HEK293 (cell line): ENCODE data around the gene RNF10.

Experiments used
- ATF2 ChIP-seq: fragments of 450-650 bp; formaldehyde crosslinking; IDR thresholded peaks from 2 replicates; pipeline ENCODE4 v1.5.1; 2016; ENCODE audit warnings: missing biosample characterization, missing genetic modification characterization, low read depth
- GFI1B ChIP-seq: fragments of 450-650 bp; formaldehyde crosslinking; IDR thresholded peaks from 2 replicates; pipeline ENCODE4 v1.5.1; 2016; ENCODE audit warnings: missing biosample characterization, missing genetic modification characterization
- GLIS2 ChIP-seq: fragments of 450-650 bp; formaldehyde crosslinking; IDR thresholded peaks from 2 replicates; pipeline ENCODE4 v1.5.1; 2016; ENCODE audit warnings: missing biosample characterization, missing genetic modification characterization
- KLF1 ChIP-seq: fragments of 450-650 bp; formaldehyde crosslinking; IDR thresholded peaks from 2 replicates; pipeline ENCODE4 v1.5.1; 2016; ENCODE audit warnings: missing biosample characterization, missing genetic modification characterization
- KLF10 ChIP-seq: fragments of 450-650 bp; IDR thresholded peaks from 2 replicates; pipeline ENCODE4 v1.5.1; 2018; ENCODE audit warnings: missing biosample characterization, mild to moderate bottlenecking, missing genetic modification characterization
- KLF9 ChIP-seq: fragments of 450-650 bp; formaldehyde crosslinking; IDR thresholded peaks from 2 replicates; pipeline ENCODE4 v1.5.1; 2016; ENCODE audit warnings: missing biosample characterization, missing genetic modification characterization, low read depth
- OSR2 ChIP-seq: fragments of 450-650 bp; formaldehyde crosslinking; IDR thresholded peaks from 2 replicates; pipeline ENCODE4 v1.5.1; 2016; ENCODE audit warnings: missing biosample characterization, missing genetic modification characterization
- SP2 ChIP-seq: fragments of 450-650 bp; formaldehyde crosslinking; IDR thresholded peaks from 2 replicates; pipeline ENCODE4 v1.5.1; 2016; ENCODE audit warnings: missing biosample characterization, missing genetic modification characterization
- SP3 ChIP-seq: fragments of 450-650 bp; formaldehyde crosslinking; IDR thresholded peaks from 2 replicates; pipeline ENCODE4 v1.5.1; 2016; ENCODE audit warnings: missing biosample characterization, missing genetic modification characterization
- SP7 ChIP-seq: fragments of 450-650 bp; formaldehyde crosslinking; IDR thresholded peaks from 2 replicates; pipeline ENCODE4 v1.5.1; 2016; ENCODE audit warnings: missing biosample characterization, missing genetic modification characterization
- ZBTB6 ChIP-seq: fragments of 450-650 bp; formaldehyde crosslinking; IDR thresholded peaks from 2 replicates; pipeline ENCODE4 v1.5.1; 2017; ENCODE audit warnings: missing biosample characterization, missing genetic modification characterization
- ZBTB7A ChIP-seq: fragments of 450-650 bp; formaldehyde crosslinking; IDR thresholded peaks from 2 replicates; pipeline ENCODE4 v1.5.1; 2016; ENCODE audit warnings: low read depth, missing biosample characterization, missing genetic modification characterization
- ZFP69B ChIP-seq: fragments of 450-650 bp; formaldehyde crosslinking; IDR thresholded peaks from 2 replicates; pipeline ENCODE4 v1.5.1; 2016; ENCODE audit warnings: missing biosample characterization, missing genetic modification characterization
- ZNF2 ChIP-seq: fragments of 450-650 bp; formaldehyde crosslinking; IDR thresholded peaks from 2 replicates; pipeline ENCODE4 v1.5.1; 2016; ENCODE audit warnings: missing biosample characterization, missing genetic modification characterization
- ZNF335 ChIP-seq: fragments of 450-650 bp; formaldehyde crosslinking; conservative IDR thresholded peaks from 2 replicates; pipeline ENCODE4 v1.5.1; 2016; ENCODE audit warnings: missing biosample characterization, missing genetic modification characterization
- ZNF341 ChIP-seq: fragments of 450-650 bp; formaldehyde crosslinking; IDR thresholded peaks from 2 replicates; pipeline ENCODE4; 2016; ENCODE audit warnings: low read depth, missing biosample characterization, missing genetic modification characterization
- ZNF501 ChIP-seq: fragments of 450-650 bp; formaldehyde crosslinking; IDR thresholded peaks from 2 replicates; pipeline ENCODE4 v1.5.1; 2016; ENCODE audit warnings: missing biosample characterization, missing genetic modification characterization
- ZNF621 ChIP-seq: fragments of 450-650 bp; formaldehyde crosslinking; IDR thresholded peaks from 2 replicates; pipeline ENCODE4 v1.5.1; 2017; ENCODE audit warnings: missing biosample characterization, missing genetic modification characterization
- ZNF629 ChIP-seq: fragments of 450-650 bp; formaldehyde crosslinking; IDR thresholded peaks from 2 replicates; pipeline ENCODE4 v1.5.1; 2017; ENCODE audit warnings: missing biosample characterization, missing genetic modification characterization
- ZNF704 ChIP-seq: fragments of 450-650 bp; formaldehyde crosslinking; IDR thresholded peaks from 2 replicates; pipeline ENCODE4 v1.5.1; 2016; ENCODE audit warnings: missing biosample characterization, missing genetic modification characterization
- ZSCAN30 ChIP-seq: fragments of 450-650 bp; IDR thresholded peaks from 2 replicates; pipeline ENCODE4 v1.5.1; 2018; ENCODE audit warnings: missing biosample characterization, mild to moderate bottlenecking, missing genetic modification characterization, moderate library complexity
- TF ChIP-seq, protein P1 (sequence below): fragments of 450-650 bp; formaldehyde crosslinking; conservative IDR thresholded peaks from 2 replicates; pipeline ENCODE4 v1.5.1; 2016; ENCODE audit warnings: low read depth, missing biosample characterization, missing genetic modification characterization
- TF ChIP-seq, protein P2 (sequence below): fragments of 450-650 bp; formaldehyde crosslinking; conservative IDR thresholded peaks from 2 replicates; pipeline ENCODE4 v1.5.1; 2016; ENCODE audit warnings: low read depth, missing biosample characterization, missing genetic modification characterization
- TF ChIP-seq, protein P3 (sequence below): fragments of 450-650 bp; formaldehyde crosslinking; IDR thresholded peaks from 2 replicates; pipeline ENCODE4 v1.5.1; 2016; ENCODE audit warnings: missing biosample characterization, missing genetic modification characterization

RNF10 gene

GRCh38 chr12:120495731-120496412 is 38.3 kb upstream of the RNF10 start, which contains the start of gene DYNLL1 (continued):
- TF ChIP-seq, protein P1, sequence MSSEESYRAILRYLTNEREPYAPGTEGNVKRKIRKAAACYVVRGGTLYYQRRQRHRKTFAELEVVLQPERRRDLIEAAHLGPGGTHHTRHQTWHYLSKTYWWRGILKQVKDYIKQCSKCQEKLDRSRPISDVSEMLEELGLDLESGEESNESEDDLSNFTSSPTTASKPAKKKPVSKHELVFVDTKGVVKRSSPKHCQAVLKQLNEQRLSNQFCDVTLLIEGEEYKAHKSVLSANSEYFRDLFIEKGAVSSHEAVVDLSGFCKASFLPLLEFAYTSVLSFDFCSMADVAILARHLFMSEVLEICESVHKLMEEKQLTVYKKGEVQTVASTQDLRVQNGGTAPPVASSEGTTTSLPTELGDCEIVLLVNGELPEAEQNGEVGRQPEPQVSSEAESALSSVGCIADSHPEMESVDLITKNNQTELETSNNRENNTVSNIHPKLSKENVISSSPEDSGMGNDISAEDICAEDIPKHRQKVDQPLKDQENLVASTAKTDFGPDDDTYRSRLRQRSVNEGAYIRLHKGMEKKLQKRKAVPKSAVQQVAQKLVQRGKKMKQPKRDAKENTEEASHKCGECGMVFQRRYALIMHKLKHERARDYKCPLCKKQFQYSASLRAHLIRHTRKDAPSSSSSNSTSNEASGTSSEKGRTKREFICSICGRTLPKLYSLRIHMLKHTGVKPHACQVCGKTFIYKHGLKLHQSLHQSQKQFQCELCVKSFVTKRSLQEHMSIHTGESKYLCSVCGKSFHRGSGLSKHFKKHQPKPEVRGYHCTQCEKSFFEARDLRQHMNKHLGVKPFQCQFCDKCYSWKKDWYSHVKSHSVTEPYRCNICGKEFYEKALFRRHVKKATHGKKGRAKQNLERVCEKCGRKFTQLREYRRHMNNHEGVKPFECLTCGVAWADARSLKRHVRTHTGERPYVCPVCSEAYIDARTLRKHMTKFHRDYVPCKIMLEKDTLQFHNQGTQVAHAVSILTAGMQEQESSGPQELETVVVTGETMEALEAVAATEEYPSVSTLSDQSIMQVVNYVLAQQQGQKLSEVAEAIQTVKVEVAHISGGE (tag by site-specific recombination): peak; percentile 14; the same call in 1 of the 2 replicates
- TF ChIP-seq ZNF629 (tag by site-specific recombination) (0 out of 2 replicates have a peak, but pooled peaks have one; percentile 30), ZBTB6 (tag by site-specific recombination) (no peak), GLIS2 (peak; percentile 85), KLF10 (tag by site-specific recombination) (peak; percentile 49; the same call in 1 of the 2 replicates), GFI1B (tag by site-specific recombination) (no peak), ZNF2 (tag by site-specific recombination) (no peak), SP3 (tag by site-specific recombination) (peak; percentile 97), ATF2 (tag by site-specific recombination) (no peak), ZNF704 (no peak), ZNF341 (tag by site-specific recombination) (peak; percentile 97), OSR2 (tag by site-specific recombination) (peak; percentile 96), ZNF501 (peak; percentile 61; the same call in 1 of the 2 replicates), ZNF335 (tag by site-specific recombination) (peak; percentile 74), SP7 (tag by site-specific recombination) (0 out of 2 replicates have a peak, but pooled peaks have one; percentile 24), KLF9 (peak; percentile 78), ZFP69B (tag by site-specific recombination) (no peak), ZNF621 (tag by site-specific recombination) (peak; percentile 99), SP2 (peak; percentile 97), ZBTB7A (tag by site-specific recombination) (no peak), KLF1 (tag by site-specific recombination) (peak; percentile 92), ZSCAN30 (tag by site-specific recombination) (peak; percentile 34; the same call in 1 of the 2 replicates)
- TF ChIP-seq, protein P2, sequence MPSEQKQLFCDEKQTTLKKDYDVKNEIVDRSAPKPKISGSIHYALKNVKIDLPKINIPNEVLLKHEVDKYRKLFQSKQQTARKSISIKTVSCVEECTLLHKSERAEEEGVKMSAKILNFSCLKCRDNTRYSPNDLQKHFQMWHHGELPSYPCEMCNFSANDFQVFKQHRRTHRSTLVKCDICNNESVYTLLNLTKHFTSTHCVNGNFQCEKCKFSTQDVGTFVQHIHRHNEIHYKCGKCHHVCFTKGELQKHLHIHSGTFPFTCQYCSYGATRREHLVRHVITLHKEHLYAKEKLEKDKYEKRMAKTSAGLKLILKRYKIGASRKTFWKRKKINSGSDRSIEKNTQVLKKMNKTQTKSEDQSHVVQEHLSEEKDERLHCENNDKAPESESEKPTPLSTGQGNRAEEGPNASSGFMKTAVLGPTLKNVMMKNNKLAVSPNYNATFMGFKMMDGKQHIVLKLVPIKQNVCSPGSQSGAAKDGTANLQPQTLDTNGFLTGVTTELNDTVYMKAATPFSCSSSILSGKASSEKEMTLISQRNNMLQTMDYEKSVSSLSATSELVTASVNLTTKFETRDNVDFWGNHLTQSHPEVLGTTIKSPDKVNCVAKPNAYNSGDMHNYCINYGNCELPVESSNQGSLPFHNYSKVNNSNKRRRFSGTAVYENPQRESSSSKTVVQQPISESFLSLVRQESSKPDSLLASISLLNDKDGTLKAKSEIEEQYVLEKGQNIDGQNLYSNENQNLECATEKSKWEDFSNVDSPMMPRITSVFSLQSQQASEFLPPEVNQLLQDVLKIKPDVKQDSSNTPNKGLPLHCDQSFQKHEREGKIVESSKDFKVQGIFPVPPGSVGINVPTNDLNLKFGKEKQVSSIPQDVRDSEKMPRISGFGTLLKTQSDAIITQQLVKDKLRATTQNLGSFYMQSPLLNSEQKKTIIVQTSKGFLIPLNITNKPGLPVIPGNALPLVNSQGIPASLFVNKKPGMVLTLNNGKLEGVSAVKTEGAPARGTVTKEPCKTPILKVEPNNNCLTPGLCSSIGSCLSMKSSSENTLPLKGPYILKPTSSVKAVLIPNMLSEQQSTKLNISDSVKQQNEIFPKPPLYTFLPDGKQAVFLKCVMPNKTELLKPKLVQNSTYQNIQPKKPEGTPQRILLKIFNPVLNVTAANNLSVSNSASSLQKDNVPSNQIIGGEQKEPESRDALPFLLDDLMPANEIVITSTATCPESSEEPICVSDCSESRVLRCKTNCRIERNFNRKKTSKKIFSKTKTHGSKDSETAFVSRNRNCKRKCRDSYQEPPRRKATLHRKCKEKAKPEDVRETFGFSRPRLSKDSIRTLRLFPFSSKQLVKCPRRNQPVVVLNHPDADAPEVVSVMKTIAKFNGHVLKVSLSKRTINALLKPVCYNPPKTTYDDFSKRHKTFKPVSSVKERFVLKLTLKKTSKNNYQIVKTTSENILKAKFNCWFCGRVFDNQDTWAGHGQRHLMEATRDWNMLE (tag by site-specific recombination): peak; percentile 58; the same call in 1 of the 2 replicates
- TF ChIP-seq, protein P3, sequence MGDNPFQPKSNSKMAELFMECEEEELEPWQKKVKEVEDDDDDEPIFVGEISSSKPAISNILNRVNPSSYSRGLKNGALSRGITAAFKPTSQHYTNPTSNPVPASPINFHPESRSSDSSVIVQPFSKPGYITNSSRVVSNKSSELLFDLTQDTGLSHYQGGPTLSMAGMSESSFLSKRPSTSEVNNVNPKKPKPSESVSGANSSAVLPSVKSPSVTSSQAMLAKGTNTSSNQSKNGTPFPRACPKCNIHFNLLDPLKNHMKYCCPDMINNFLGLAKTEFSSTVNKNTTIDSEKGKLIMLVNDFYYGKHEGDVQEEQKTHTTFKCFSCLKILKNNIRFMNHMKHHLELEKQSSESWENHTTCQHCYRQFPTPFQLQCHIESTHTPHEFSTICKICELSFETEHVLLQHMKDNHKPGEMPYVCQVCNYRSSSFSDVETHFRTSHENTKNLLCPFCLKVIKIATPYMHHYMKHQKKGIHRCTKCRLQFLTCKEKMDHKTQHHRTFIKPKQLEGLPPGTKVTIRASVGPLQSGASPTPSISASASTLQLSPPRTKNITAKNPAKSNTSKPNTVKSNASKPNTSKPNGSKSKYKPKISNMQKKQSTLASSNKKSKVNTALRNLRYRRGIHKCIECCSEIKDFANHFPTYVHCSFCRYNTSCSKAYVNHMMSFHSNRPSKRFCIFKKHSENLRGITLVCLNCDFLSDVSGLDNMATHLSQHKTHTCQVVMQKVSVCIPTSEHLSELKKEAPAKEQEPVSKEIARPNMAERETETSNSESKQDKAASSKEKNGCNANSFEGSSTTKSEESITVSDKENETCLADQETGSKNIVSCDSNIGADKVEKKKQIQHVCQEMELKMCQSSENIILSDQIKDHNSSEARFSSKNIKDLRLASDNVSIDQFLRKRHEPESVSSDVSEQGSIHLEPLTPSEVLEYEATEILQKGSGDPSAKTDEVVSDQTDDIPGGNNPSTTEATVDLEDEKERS: no peak
